Measurements from ENCODE around the gene ANGPTL4. TPM values are rescaled to one million over a fixed set of nuclear protein-coding genes. Genes with fewer than 3 reads are reported as not detected.

Gene ANGPTL4
- total and polyA plus RNA-seq, 9 of the 15 experiments (the other 6 are each of a cell fraction or from before 2014, with no cell fraction given): 0.05 to 0.77 (median 0.22) TPM; not detected in 4

GRCh38 chr19:8423817-8424223, 59.9 kb downstream of the ANGPTL4 start (continued):
- TF ChIP-seq ZBTB49 (CRISPR knock-in tag; IDR thresholded peaks at IDR 0.05; ENCODE audit: borderline replicate concordance): no peak
- TF ChIP-seq CBX8 (IDR thresholded peaks at IDR 0.05; ENCODE audit: borderline replicate concordance, extremely low read depth, low read depth, low read length, poor library complexity, severe bottlenecking): no peak
- TF ChIP-seq MEF2D (tag; conservative IDR thresholded peaks at IDR 0.05; ENCODE audit: low read depth): no peak
- TF ChIP-seq GTF2A2 (tag; IDR thresholded peaks at IDR 0.05): no peak
- TF ChIP-seq YBX1 (IDR thresholded peaks at IDR 0.05): no peak
- peak; percentile 65 for TF ChIP-seq BCOR (IDR thresholded peaks at IDR 0.05)
- no peak for TF ChIP-seq RBFOX2 (IDR thresholded peaks at IDR 0.05; ENCODE audit: low read depth, low read length)
- TF ChIP-seq ZNF384 (IDR thresholded peaks at IDR 0.05; ENCODE audit: low read depth, low read length): peak; percentile 97
- no peak for TF ChIP-seq AFF4 (CRISPR knock-in tag; IDR thresholded peaks at IDR 0.05)
- no peak for TF ChIP-seq TSHZ1 (CRISPR knock-in tag; IDR thresholded peaks at IDR 0.05)
- peak; percentile 27; the same call in 1 of the 2 replicates for TF ChIP-seq RFX5 (IDR thresholded peaks at IDR 0.05; ENCODE audit: low read depth, low read length)
- TF ChIP-seq RAD21 (CRISPR knock-in tag; conservative IDR thresholded peaks at IDR 0.05 in 1 of 2, IDR thresholded peaks at IDR 0.05 in 1 of 2): no peak
- peak; percentile 89 for TF ChIP-seq SMARCA4 (IDR thresholded peaks at IDR 0.05)
- peak; percentile 98 for TF ChIP-seq JUND (IDR thresholded peaks at IDR 0.05; ENCODE audit: borderline replicate concordance, low read depth, low read length)
- TF ChIP-seq JUND (tag; IDR thresholded peaks at IDR 0.05; ENCODE audit: borderline replicate concordance, low read depth, low read length): peak; percentile 96
- no peak for TF ChIP-seq ZNF444 (CRISPR knock-in tag; IDR thresholded peaks at IDR 0.05)
- no peak for TF ChIP-seq ZNF436 (CRISPR knock-in tag; IDR thresholded peaks at IDR 0.05)
- TF ChIP-seq SAFB (IDR thresholded peaks at IDR 0.05; ENCODE audit: borderline replicate concordance, low read depth, low read length): no peak
- no peak for TF ChIP-seq ZNF23 (CRISPR knock-in tag; IDR thresholded peaks at IDR 0.05)
- no peak for TF ChIP-seq RAD51 (IDR thresholded peaks at IDR 0.05; ENCODE audit: borderline replicate concordance, low read depth)
